Lung (tissue), 12 donors: ENCODE measurements around the gene COG5. TPM values are rescaled to one million over a fixed set of nuclear protein-coding genes. Genes with fewer than 3 reads are reported as not detected.

Experiments used
- ATAC-seq: fragments of 200-7000 bp; cut with Tn5 transposase; one replicate; pipeline ENCODE4 v1.9.1; 2020; ENCODE audit warnings: moderate number of reproducible peaks; ENCODE audit not compliant: insufficient read depth, low FRiP score
- DNase-seq, 3 donors: peaks; one replicate each; pipeline ENCODE4 v3.0.0-alpha.2; 2013 to 2017
- H3K27ac ChIP-seq, 2 donors: one replicate each; pipeline ENCODE4 v1.5.1; 2013; ENCODE audit warnings: mild to moderate bottlenecking in 2 of 2, moderate library complexity in 2 of 2, control low read depth in 1 of 2, inconsistent platforms in 1 of 2, low read depth in 1 of 2, low read length in 1 of 2
- H3K27me3 ChIP-seq, 3 donors: one replicate each; pipeline ENCODE4 v1.5.1; 2013; ENCODE audit warnings: low read length in 2 of 3; ENCODE audit not compliant: control insufficient read depth in 3 of 3, insufficient read depth in 3 of 3
- H3K36me3 ChIP-seq, 4 donors: one replicate each; pipeline ENCODE4 v1.5.1; 2013; ENCODE audit warnings: low read length in 4 of 4, mild to moderate bottlenecking in 1 of 4, moderate library complexity in 1 of 4; ENCODE audit not compliant: control insufficient read depth in 4 of 4, insufficient read depth in 4 of 4
- H3K4me1 ChIP-seq, 5 donors: one replicate each; pipeline ENCODE4 v1.5.1; 2013; ENCODE audit warnings: low read length in 5 of 5, mild to moderate bottlenecking in 2 of 5, moderate library complexity in 1 of 5; ENCODE audit not compliant: control insufficient read depth in 5 of 5, insufficient read depth in 5 of 5
- H3K4me3 ChIP-seq: one replicate; pipeline ENCODE4 v1.5.1; 2013; ENCODE audit warnings: mild to moderate bottlenecking, control low read depth, moderate library complexity
- H3K9ac ChIP-seq, 2 donors: one replicate each; pipeline ENCODE4 v1.5.1; 2013; ENCODE audit warnings: low read length in 2 of 2, control low read depth in 1 of 2; ENCODE audit not compliant: insufficient read depth in 1 of 2
- H3K9me3 ChIP-seq, 4 donors: one replicate each; pipeline ENCODE4 v1.5.1; 2013; ENCODE audit warnings: low read length in 3 of 4, mild to moderate bottlenecking in 1 of 4, moderate library complexity in 1 of 4; ENCODE audit not compliant: control insufficient read depth in 4 of 4, insufficient read depth in 3 of 4
- CTCF ChIP-seq: IDR thresholded peaks from 2 replicates; pipeline ENCODE4 v1.5.1; 2012; ENCODE audit warnings: mild to moderate bottlenecking; ENCODE audit errors: control extremely low read depth, extremely low read depth
- WGBS, 2 donors: extraction: QIAGEN DNeasy Blood & Tissue Kit; methylation state at CpG; one replicate each; pipeline ENCODE4 v1.1.7; 2013; 5-methylcytosine and 5-hydroxymethylcytosine counted together
- polyA plus RNA-seq, 2 donors: library from polyadenylated mRNA; stranded (reverse); fragments of 200-250 nt; gene quantifications; one replicate each; pipeline ENCODE4 v1.2.1, GENCODE V29; 2013
- total RNA-seq, 2 donors: library from RNA; depleted of rRNA in 1 of 2; stranded (reverse); fragments of >200 nt in 1 of 2; gene quantifications; one replicate each; pipeline ENCODE4 v1.2.1, GENCODE V29; 2014 to 2021
- donor health status: control.
- donor health status: control.
- donor health status: Bipolar disorder and iron deficiency.
- donor health status: healthy.
- donor health status: DM: yes; HTN: yes; CAD: no.

Gene COG5
- total and polyA plus RNA-seq, 4 donors = 5.6 to 101 (median 27.2) TPM

DNA sequence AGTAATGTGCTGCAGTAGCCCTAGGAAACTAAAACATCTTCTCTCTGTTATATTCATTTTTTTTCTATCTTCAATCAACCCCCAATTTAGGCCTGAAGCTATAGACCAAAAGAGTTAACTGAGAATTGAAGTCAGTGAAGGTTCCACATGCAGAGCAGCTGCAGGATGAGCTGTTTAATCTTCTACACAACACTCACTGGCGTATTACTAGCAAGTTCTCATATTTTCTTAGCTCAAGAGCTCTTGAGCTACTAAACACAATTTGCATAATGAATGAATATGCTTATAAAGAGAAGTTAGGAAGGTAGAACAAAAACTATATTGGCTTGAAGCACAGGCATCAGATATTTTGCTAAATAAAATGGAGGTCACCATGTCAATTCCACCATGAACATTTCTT lies 135.1 kb downstream of the COG5 start:
- Histone ChIP-seq H3K9me3 (no peaks in the 10 kb centered on the region), H3K36me3 (peaks cover 0 to 5% (median 0%) of the 10 kb centered on the region in 4 donors), H3K9ac (no peak overlapping the region), H3K4me1 (no peaks in the 10 kb centered on the region), H3K27me3 (no peaks in the 10 kb centered on the region), H3K4me3 (no peak overlapping the region), H3K27ac (no peak overlapping the region)
- no peak for ATAC-seq
- TF ChIP-seq CTCF = no peak
- WGBS, 2 donors = 96 to 98% methylated on average over 1 of the region's 1 CpG
- no peak for DNase-seq

- ATAC-seq (no peak), DNase-seq (no peak)
- H3K4me3 ChIP-seq = no peak overlapping the region
- no peaks in the 10 kb centered on the region for H3K4me1 ChIP-seq
- peaks cover 0 to 2% (median 0%) of the 10 kb centered on the region in 4 donors for H3K36me3 ChIP-seq
- WGBS, 2 donors = 95 to 96% methylated on average over 5 of the region's 5 CpGs
- no peak overlapping the region for H3K9ac ChIP-seq
- H3K9me3 ChIP-seq = no peaks in the 10 kb centered on the region
- no peak overlapping the region for H3K27ac ChIP-seq
- TF ChIP-seq CTCF = no peak
- no peaks in the 10 kb centered on the region for H3K27me3 ChIP-seq
These were observed 136.3 kb downstream of the COG5 start for GRCh38 chr7:107427462-107427861.

DNA sequence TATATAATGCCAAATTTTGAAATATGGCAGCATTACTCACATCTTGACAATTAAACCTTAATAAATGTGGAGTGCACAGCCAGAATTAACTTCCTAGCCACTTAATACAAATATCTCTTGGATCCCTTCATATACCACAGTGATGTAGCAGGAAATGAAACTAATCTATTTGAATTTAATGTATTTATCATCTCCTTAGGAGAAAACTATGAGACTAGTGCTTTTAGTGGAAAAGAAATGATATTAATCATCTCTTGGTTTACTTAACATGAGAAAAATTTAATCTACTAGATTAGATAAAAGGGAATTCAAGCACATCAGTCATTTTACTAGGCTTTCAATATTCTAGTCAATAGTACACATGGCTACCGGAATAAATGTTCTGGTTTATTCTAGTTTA lies 149.5 kb downstream of the COG5 start:
- Histone ChIP-seq H3K9me3 (no peaks in the 10 kb centered on the region), H3K27ac (no peak overlapping the region), H3K9ac (no peak overlapping the region), H3K4me3 (no peak overlapping the region), H3K36me3 (peaks cover 0 to 4% (median 2%) of the 10 kb centered on the region in 4 donors), H3K4me1 (peaks cover 0 to 3% (median 0%) of the 10 kb centered on the region in 5 donors), H3K27me3 (no peaks in the 10 kb centered on the region)
- DNase-seq = no peak
- no peak for ATAC-seq
- 97 to 100% methylated on average over 1 of the region's 1 CpG for WGBS, 2 donors
- TF ChIP-seq CTCF = no peak

GRCh38 chr7:107408349-107408748 lies 155.4 kb downstream of the COG5 start:
- no peak overlapping the region for H3K27ac ChIP-seq
- no peak overlapping the region for H3K9ac ChIP-seq
- H3K4me3 ChIP-seq = no peak overlapping the region
- peak in 1 of 3 donors; percentile 4 for DNase-seq
- H3K9me3 ChIP-seq = no peaks in the 10 kb centered on the region
- ATAC-seq = no peak
- H3K27me3 ChIP-seq = no peaks in the 10 kb centered on the region
- H3K36me3 ChIP-seq = peaks cover 0 to 4% (median 2%) of the 10 kb centered on the region in 4 donors
- H3K4me1 ChIP-seq = peaks cover 0 to 7% (median 0%) of the 10 kb centered on the region in 5 donors
- TF ChIP-seq CTCF = no peak
